Upper lobe of left lung (tissue), 4 donors: ENCODE data around the gene TMEM14A.

ENCODE experiments used
- EP300 ChIP-seq, 4 donors: sonication (generic); formaldehyde crosslinking; IDR thresholded peaks; one replicate each; pipeline ENCODE4 v1.5.1; 2017; ENCODE audit warnings: antibody characterized with exemption in 4 of 4, control low read depth in 2 of 4
- POLR2A ChIP-seq, 4 donors: fragments of 450-650 bp; IDR thresholded peaks; one replicate each; pipeline ENCODE4 v1.5.1; 2016 to 2017; ENCODE audit warnings: antibody characterized with exemption in 4 of 4, mild to moderate bottlenecking in 2 of 4
- TF ChIP-seq, protein P1 (sequence below), 6 experiments: fragments of 450-650 bp in 4 of 6; fragments of 200-600 bp in 2 of 6; sonication (generic) in 2 of 6; IDR thresholded peaks; one replicate each; pipeline ENCODE4 v1.5.1; 2016 to 2019; ENCODE audit warnings: antibody characterized with exemption in 6 of 6

DNA sequence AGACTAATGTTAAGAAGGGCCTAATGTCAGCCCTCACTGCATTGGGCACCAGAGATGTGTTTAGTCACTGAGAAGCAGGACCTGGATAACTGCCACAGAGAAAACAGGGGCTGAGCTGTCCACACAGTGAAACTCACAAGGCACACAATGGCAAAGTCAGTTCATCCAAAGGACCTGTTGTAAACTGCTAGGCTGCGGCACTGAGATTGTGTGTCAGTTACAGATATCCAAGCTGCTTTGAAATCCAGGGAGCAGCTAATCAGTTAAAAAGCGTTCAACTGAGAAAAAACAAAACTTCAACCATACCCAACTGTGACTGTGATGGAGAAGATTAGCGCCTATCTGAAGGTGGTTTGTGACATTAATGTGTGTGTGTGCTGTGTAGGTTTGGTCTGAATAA, 27.8 kb upstream of the TMEM14A start:
- TF ChIP-seq EP300 (IDR thresholded peaks at IDR 0.05), result no peak
- no peak for TF ChIP-seq POLR2A (IDR thresholded peaks at IDR 0.05)
- TF ChIP-seq, protein P1, sequence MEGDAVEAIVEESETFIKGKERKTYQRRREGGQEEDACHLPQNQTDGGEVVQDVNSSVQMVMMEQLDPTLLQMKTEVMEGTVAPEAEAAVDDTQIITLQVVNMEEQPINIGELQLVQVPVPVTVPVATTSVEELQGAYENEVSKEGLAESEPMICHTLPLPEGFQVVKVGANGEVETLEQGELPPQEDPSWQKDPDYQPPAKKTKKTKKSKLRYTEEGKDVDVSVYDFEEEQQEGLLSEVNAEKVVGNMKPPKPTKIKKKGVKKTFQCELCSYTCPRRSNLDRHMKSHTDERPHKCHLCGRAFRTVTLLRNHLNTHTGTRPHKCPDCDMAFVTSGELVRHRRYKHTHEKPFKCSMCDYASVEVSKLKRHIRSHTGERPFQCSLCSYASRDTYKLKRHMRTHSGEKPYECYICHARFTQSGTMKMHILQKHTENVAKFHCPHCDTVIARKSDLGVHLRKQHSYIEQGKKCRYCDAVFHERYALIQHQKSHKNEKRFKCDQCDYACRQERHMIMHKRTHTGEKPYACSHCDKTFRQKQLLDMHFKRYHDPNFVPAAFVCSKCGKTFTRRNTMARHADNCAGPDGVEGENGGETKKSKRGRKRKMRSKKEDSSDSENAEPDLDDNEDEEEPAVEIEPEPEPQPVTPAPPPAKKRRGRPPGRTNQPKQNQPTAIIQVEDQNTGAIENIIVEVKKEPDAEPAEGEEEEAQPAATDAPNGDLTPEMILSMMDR (IDR thresholded peaks at IDR 0.05), result no peak
